GM23338 (cell line): Measurements from ENCODE around the gene OARD1. TPM values are rescaled to one million over a fixed set of nuclear protein-coding genes. Genes with fewer than 3 reads are reported as not detected.

Source experiments
- ATAC-seq: fragments of 200-7000 bp; cut with Tn5 transposase; 3 replicates; pipeline ENCODE4 v1.9.1; 2020
- DNase-seq: peaks from one replicate; pipeline ENCODE4 v3.0.0-alpha.2; 2015; ENCODE audit warnings: low spot score
- H2AFZ ChIP-seq: fragments of 200-600 bp; sonication (generic); 2 replicates; pipeline ENCODE4 v1.8.0; 2016; ENCODE audit warnings: antibody characterized with exemption, mild to moderate bottlenecking, moderate library complexity
- H3F3A ChIP-seq: fragments of 200-600 bp; sonication (generic); replicated peaks from 2 replicates; pipeline ENCODE4 v1.8.0; 2017; ENCODE audit warnings: antibody characterized with exemption, mixed run types, low read depth
- H3K27ac ChIP-seq: fragments of 200-600 bp; sonication (generic); 2 replicates; pipeline ENCODE4 v1.6.1; 2016; ENCODE audit warnings: low read depth
- H3K27me3 ChIP-seq: fragments of 200-600 bp; sonication (generic); 2 replicates; pipeline ENCODE4 v1.8.0; 2016; ENCODE audit warnings: mild to moderate bottlenecking, mixed run types, moderate library complexity; ENCODE audit not compliant: insufficient read depth
- H3K36me3 ChIP-seq: fragments of 200-600 bp; sonication (generic); 2 replicates; pipeline ENCODE4 v1.8.0; 2016; ENCODE audit warnings: mild to moderate bottlenecking; ENCODE audit not compliant: insufficient read depth
- H3K4me1 ChIP-seq: fragments of 200-600 bp; sonication (generic); 2 replicates; pipeline ENCODE4 v1.8.0; 2016; ENCODE audit warnings: mild to moderate bottlenecking, moderate library complexity; ENCODE audit not compliant: insufficient read depth
- H3K4me2 ChIP-seq: fragments of 200-600 bp; sonication (generic); 2 replicates; pipeline ENCODE4 v1.7.1; 2017; ENCODE audit warnings: mixed run types
- H3K4me3 ChIP-seq: fragments of 200-600 bp; sonication (generic); 2 replicates; pipeline ENCODE4 v1.6.1; 2016; ENCODE audit warnings: mixed run types
- H3K79me2 ChIP-seq: fragments of 200-600 bp; sonication (generic); replicated peaks from 2 replicates; pipeline ENCODE4 v1.8.0; 2017; ENCODE audit warnings: mild to moderate bottlenecking; ENCODE audit not compliant: insufficient read depth
- H3K9me2 ChIP-seq: fragments of 200-600 bp; sonication (generic); 2 replicates; pipeline ENCODE4 v1.8.0; 2017; ENCODE audit not compliant: insufficient read depth
- H4K20me1 ChIP-seq: fragments of 200-600 bp; sonication (generic); replicated peaks from 2 replicates; pipeline ENCODE4 v1.8.0; 2017; ENCODE audit warnings: mild to moderate bottlenecking; ENCODE audit not compliant: insufficient read depth
- H3K27ac Mint-ChIP-seq: 2 replicates; pipeline ENCODE4 v1.8.0; 2020; ENCODE audit warnings: inconsistent platforms, mild to moderate bottlenecking, moderate library complexity, mixed read lengths
- H3K27me3 Mint-ChIP-seq: 3 replicates; pipeline ENCODE4 v1.8.0; 2022; ENCODE audit warnings: low read depth, mild to moderate bottlenecking, moderate library complexity, mixed read lengths, inconsistent platforms; ENCODE audit not compliant: insufficient read depth, poor library complexity
- H3K36me3 Mint-ChIP-seq: 3 replicates; pipeline ENCODE4 v1.8.0; 2021; ENCODE audit warnings: low read depth, mild to moderate bottlenecking, inconsistent platforms, moderate library complexity, mixed read lengths
- H3K4me1 Mint-ChIP-seq: 3 replicates; pipeline ENCODE4 v1.8.0; 2020; ENCODE audit warnings: mild to moderate bottlenecking, inconsistent platforms, mixed read lengths
- H3K4me3 Mint-ChIP-seq: 3 replicates; pipeline ENCODE4 v1.8.0; 2021; ENCODE audit warnings: moderate library complexity, mild to moderate bottlenecking, inconsistent platforms, mixed read lengths
- H3K9me3 Mint-ChIP-seq: 3 replicates; pipeline ENCODE4 v1.8.0; 2020; ENCODE audit warnings: moderate library complexity, mild to moderate bottlenecking, inconsistent platforms, mixed read lengths
- CREB1 ChIP-seq: fragments of 250-450 bp; sonication (Bioruptor Pico); IDR thresholded peaks from 2 replicates; pipeline ENCODE4 v1.5.0; 2020; ENCODE audit warnings: low read depth, mild to moderate bottlenecking, moderate library complexity
- CTCF ChIP-seq, 2 experiments: fragments of 200-600 bp in 1 of 2; sonication (generic) in 1 of 2; conservative IDR thresholded peaks; 2 replicates each; pipeline versions ENCODE4 v1.5.1 to v1.6.1; 2016 to 2017; ENCODE audit warnings: antibody characterized with exemption in 2 of 2, low read depth in 2 of 2, mild to moderate bottlenecking in 2 of 2, moderate library complexity in 1 of 2
- ETS1 ChIP-seq: IDR thresholded peaks from 2 replicates; pipeline ENCODE4 v1.6.1; 2016; ENCODE audit warnings: antibody characterized with exemption
- EZH2 ChIP-seq: fragments of 200-600 bp; sonication (generic); IDR thresholded peaks from one replicate; pipeline ENCODE4 v1.8.0; 2017; ENCODE audit warnings: antibody characterized with exemption, mild to moderate bottlenecking, low read depth; ENCODE audit not compliant: unreplicated experiment
- EZH2phosphoT487 ChIP-seq: fragments of 200-600 bp; sonication (generic); IDR thresholded peaks from one replicate; pipeline ENCODE4 v1.8.1; 2018; ENCODE audit warnings: antibody characterized with exemption; ENCODE audit not compliant: unreplicated experiment
- JUNB ChIP-seq: IDR thresholded peaks from one replicate; pipeline ENCODE4 v1.6.1; 2016; ENCODE audit warnings: antibody characterized with exemption; ENCODE audit not compliant: unreplicated experiment
- NANOG ChIP-seq: IDR thresholded peaks from 2 replicates; pipeline ENCODE4 v1.6.1; 2016; ENCODE audit warnings: antibody characterized with exemption, borderline replicate concordance
- REST ChIP-seq: IDR thresholded peaks from one replicate; pipeline ENCODE4 v1.6.1; 2018; ENCODE audit warnings: antibody characterized with exemption; ENCODE audit not compliant: unreplicated experiment
- STAT1 ChIP-seq: IDR thresholded peaks from one replicate; pipeline ENCODE4 v1.6.1; 2016; ENCODE audit warnings: antibody characterized with exemption; ENCODE audit not compliant: unreplicated experiment
- ZNF114 ChIP-seq: fragments of 250-450 bp; sonication (Bioruptor Pico); IDR thresholded peaks from 2 replicates; pipeline ENCODE4 v1.5.0; 2020; ENCODE audit warnings: mild to moderate bottlenecking, moderate library complexity
- ZNF331 ChIP-seq: fragments of 250-450 bp; sonication (Bioruptor Pico); IDR thresholded peaks from 2 replicates; pipeline ENCODE4 v1.5.0; 2020; ENCODE audit warnings: low read depth, mild to moderate bottlenecking, moderate library complexity
- ZNF462 ChIP-seq: fragments of 250-450 bp; sonication (Bioruptor Pico); IDR thresholded peaks from 2 replicates; pipeline ENCODE4 v1.5.0; 2020; ENCODE audit warnings: mild to moderate bottlenecking, moderate library complexity
- polyA plus RNA-seq: library from polyadenylated mRNA; unstranded; fragments of >200 nt; fragmentation: Nextera tagmentation; extraction: Ambion mirVana; gene quantifications from 2 replicates; pipeline ENCODE4 v1.2.1, GENCODE V29; 2016
- total RNA-seq: library from RNA; depleted of rRNA; stranded (reverse); fragments of >200 nt; shearing (Covaris generic); gene quantifications from 2 replicates; pipeline ENCODE4 v1.2.3, GENCODE V29; 2014

Gene OARD1
- total and polyA plus RNA-seq, 2 experiments from 2014 or later = 25.9 to 60.8 TPM

- no peak overlapping the region for H3K27ac ChIP-seq
- Mint-ChIP-seq H3K4me3 (no peak overlapping the region), H3K9me3 (no peaks in the 10 kb centered on the region), H3K36me3 (0 out of 3 replicates have a peak, but pooled peaks cover under 1% of the 10 kb centered on the region), H3K27me3 (peaks cover 2% of the 10 kb centered on the region), H3K4me1 (peaks cover 24% of the 10 kb centered on the region), H3K27ac (no peak overlapping the region)
- no peak overlapping the region for H3K4me2 ChIP-seq
- no peak overlapping the region for H3K4me3 ChIP-seq
- H3K4me1 ChIP-seq = peaks cover 11% of the 10 kb centered on the region
- ATAC-seq (no peak), DNase-seq (no peak)
- H2AFZ ChIP-seq = no peak overlapping the region
- TF ChIP-seq REST (no peak), ZNF114 (CRISPR knock-in tag) (no peak), ZNF331 (no peak), EZH2 (no peak), ZNF462 (CRISPR knock-in tag) (no peak), JUNB (no peak), EZH2phosphoT487 (no peak), ETS1 (no peak), CTCF (conservative IDR thresholded peaks at IDR 0.05; ENCODE audit: low read depth in 2 of 2) (no peak), NANOG (no peak), CREB1 (CRISPR knock-in tag) (no peak), STAT1 (no peak)
- H3K9me2 ChIP-seq = no peaks in the 10 kb centered on the region; the same call in 1 of the 2 replicates
- H3K27me3 ChIP-seq = no peaks in the 10 kb centered on the region
- H3F3A ChIP-seq = no peaks in the 10 kb centered on the region
- no peaks in the 10 kb centered on the region for H3K36me3 ChIP-seq
- H3K79me2 ChIP-seq = no peaks in the 10 kb centered on the region
- no peaks in the 10 kb centered on the region for H4K20me1 ChIP-seq
Observed at GRCh38 chr6:41056768-41057490, 15.2 kb downstream of the OARD1 start.
